ENCODE results near the gene CYP2B6. TPM values are rescaled to one million over a fixed set of nuclear protein-coding genes. Genes with fewer than 3 reads are reported as not detected.
A peak's percentile ranks its signal among the peaks of the same experiment; 100 is the strongest.

Gene CYP2B6
- total and polyA plus RNA-seq, 2 of the 13 experiments (the other 11 are each of a cell fraction or from before 2014, with no cell fraction given) = 0.09 TPM; not detected in 1

DNA sequence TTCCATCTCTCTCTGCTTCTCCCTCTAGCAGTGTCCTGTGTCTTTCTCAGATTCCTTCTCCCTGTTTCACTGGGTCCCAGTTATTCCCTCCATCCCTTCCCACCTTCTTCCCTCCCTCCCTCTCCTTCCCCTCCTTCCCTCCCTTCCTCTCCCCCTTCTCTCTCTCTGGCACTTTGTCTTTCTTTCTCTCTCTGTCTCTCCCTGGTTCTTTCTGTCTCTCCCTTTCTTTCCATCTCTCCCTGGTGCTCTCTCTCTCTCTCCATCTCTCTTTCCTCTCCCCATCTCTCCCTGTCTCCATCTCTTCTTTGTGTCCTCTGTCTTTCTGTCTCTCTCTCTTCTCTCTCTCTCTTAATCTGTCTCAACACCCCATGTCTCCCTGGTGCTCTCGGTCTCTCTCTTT is 31.7 kb upstream of the CYP2B6 start:
- no peak overlapping the region for H3K4me3 ChIP-seq (replicated peaks in 1 of 3; ENCODE audit: insufficient read depth in 1 of 3, low read depth in 2 of 3, low read length in 3 of 3)
- H2AFZ ChIP-seq (ENCODE audit: low read length) = no peak overlapping the region
- CTCF ChIA-PET (ENCODE audit: low intra/inter-chr PET ratio, low total read pairs) = no interaction called here
- no peaks in the 10 kb centered on the region for H3K27me3 ChIP-seq (ENCODE audit: control insufficient read depth in 1 of 2, insufficient read depth in 2 of 2, low read length in 2 of 2)
- intact Hi-C loops (cut with micrococcal nuclease; ENCODE audit: unreplicated experiment) (no loop called here), in situ Hi-C loops (cut with HindIII; ENCODE audit: extremely low pct_ligation_motif_present, low pct_unique_long_range_greater_than_20kb) (no loop called here)
- H4K20me1 ChIP-seq (ENCODE audit: insufficient read depth, low read length) = no peaks in the 10 kb centered on the region
- TF ChIP-seq PCBP2 (optimal IDR thresholded peaks at IDR 0.05; ENCODE audit: low read depth, low read length, poor library complexity, severe bottlenecking) (peak; percentile 21), ZNF784 (CRISPR knock-in tag; IDR thresholded peaks at IDR 0.05; ENCODE audit: borderline replicate concordance) (no peak), FLYWCH1 (CRISPR knock-in tag; IDR thresholded peaks at IDR 0.05) (no peak)
- H3K9ac ChIP-seq (ENCODE audit: insufficient read depth, low read depth, low read length) = no peak overlapping the region
- no peak for ATAC-seq
- H3K9me3 ChIP-seq (ENCODE audit: low read length) = peaks cover 19% of the 10 kb centered on the region
- DNase-seq (ENCODE audit: low spot score) = no peak
- no TSS peak for BruUV-seq (replicated peaks)
- H3K27ac ChIP-seq (ENCODE audit: extremely low read length, insufficient read depth, low read length) = no peak overlapping the region
- POLR2A ChIA-PET = no interaction called here
- no peak overlapping the region for H3K4me2 ChIP-seq (ENCODE audit: low read depth, low read length)
- H3K36me3 ChIP-seq (replicated peaks in 1 of 2; ENCODE audit: control insufficient read depth in 1 of 2, insufficient read depth in 2 of 2, low read length in 2 of 2) = no peaks in the 10 kb centered on the region
- H3K4me1 ChIP-seq (ENCODE audit: insufficient read depth, low read length) = peaks cover 19% of the 10 kb centered on the region
- no peak for FAIRE-seq
- 2% methylated on average over 1 of the region's 1 CpG for WGBS (ENCODE audit: low lambda C conversion rate)
- H3K79me2 ChIP-seq (ENCODE audit: insufficient read depth, low read length) = no peaks in the 10 kb centered on the region

- H3K9ac ChIP-seq (ENCODE audit: insufficient read depth, low read depth, low read length) = no peak overlapping the region
- intact Hi-C loops (cut with micrococcal nuclease; ENCODE audit: unreplicated experiment) = no loop called here
- BruUV-seq (replicated peaks) = no TSS peak
- peaks cover 19% of the 10 kb centered on the region for H3K4me1 ChIP-seq (ENCODE audit: insufficient read depth, low read length)
- TF ChIP-seq SOX6 (IDR thresholded peaks at IDR 0.05) (0 out of 2 replicates have a peak, but pooled peaks have one; percentile 24), SOX6 (CRISPR knock-in tag; IDR thresholded peaks at IDR 0.05) (no peak), ISL2 (CRISPR knock-in tag; IDR thresholded peaks at IDR 0.05) (no peak)
- ChIA-PET POLR2A (no interaction called here), CTCF (ENCODE audit: low intra/inter-chr PET ratio, low total read pairs) (no interaction called here)
- no peak overlapping the region for H3K4me2 ChIP-seq (ENCODE audit: low read depth, low read length)
- H3K27me3 ChIP-seq (ENCODE audit: control insufficient read depth in 1 of 2, insufficient read depth in 2 of 2, low read length in 2 of 2) = no peaks in the 10 kb centered on the region
- FAIRE-seq (no peak), DNase-seq (ENCODE audit: low spot score) (no peak), ATAC-seq (no peak)
- H4K20me1 ChIP-seq (ENCODE audit: insufficient read depth, low read length) = no peaks in the 10 kb centered on the region
- no peak overlapping the region for H2AFZ ChIP-seq (ENCODE audit: low read length)
- WGBS (ENCODE audit: low lambda C conversion rate) = 41% methylated on average over 1 of the region's 1 CpG
- no peaks in the 10 kb centered on the region for H3K36me3 ChIP-seq (replicated peaks in 1 of 2; ENCODE audit: control insufficient read depth in 1 of 2, insufficient read depth in 2 of 2, low read length in 2 of 2)
- peaks cover 11% of the 10 kb centered on the region for H3K9me3 ChIP-seq (ENCODE audit: low read length)
- no peaks in the 10 kb centered on the region for H3K79me2 ChIP-seq (ENCODE audit: insufficient read depth, low read length)
- H3K4me3 ChIP-seq (replicated peaks in 1 of 3; ENCODE audit: insufficient read depth in 1 of 3, low read depth in 2 of 3, low read length in 3 of 3) = no peak overlapping the region
- no peak overlapping the region for H3K27ac ChIP-seq (ENCODE audit: extremely low read length, insufficient read depth, low read length)
- in situ Hi-C loops (cut with HindIII; ENCODE audit: extremely low pct_ligation_motif_present, low pct_unique_long_range_greater_than_20kb) = no loop called here
Observed at GRCh38 chr19:40960062-40960685, 30.9 kb upstream of the CYP2B6 start.

All from HepG2 (cell line).